SK-N-SH treated with all-trans-retinoic acid at 6 μM for 48 hours (cell line): ENCODE results near the gene B2M.

Experiments
- ATAC-seq: fragments of 200-7000 bp; cut with Tn5 transposase; 3 replicates; pipeline ENCODE4 v1.9.1; 2020; ENCODE audit warnings: mild to moderate bottlenecking, moderate library complexity
- ARNTL ChIP-seq: fragments of 450-650 bp; formaldehyde crosslinking; IDR thresholded peaks from 2 replicates; pipeline ENCODE4 v1.5.0; 2020; ENCODE audit warnings: low read depth, mild to moderate bottlenecking, moderate library complexity, borderline replicate concordance
- BACH2 ChIP-seq: fragments of 250-450 bp; sonication (Bioruptor Pico); IDR thresholded peaks from 2 replicates; pipeline ENCODE4 v1.9.0; 2021; ENCODE audit warnings: mild to moderate bottlenecking, borderline replicate concordance
- CREB5 ChIP-seq: fragments of 250-450 bp; sonication (Bioruptor Pico); IDR thresholded peaks from 2 replicates; pipeline ENCODE4 v1.5.1; 2020; ENCODE audit warnings: low read depth, mild to moderate bottlenecking, moderate library complexity
- CSDC2 ChIP-seq: fragments of 250-450 bp; sonication (Bioruptor Pico); IDR thresholded peaks from 2 replicates; pipeline ENCODE4 v1.5.0; 2020; ENCODE audit warnings: mild to moderate bottlenecking, moderate library complexity
- ESRRG ChIP-seq: fragments of 250-450 bp; sonication (Bioruptor Pico); IDR thresholded peaks from 2 replicates; pipeline ENCODE4 v1.6.1; 2021; ENCODE audit warnings: mild to moderate bottlenecking
- GLIS3 ChIP-seq: fragments of 250-450 bp; sonication (Bioruptor Pico); IDR thresholded peaks from 2 replicates; pipeline ENCODE4 v1.5.0; 2020; ENCODE audit warnings: mild to moderate bottlenecking, moderate library complexity
- ISL1 ChIP-seq: fragments of 250-450 bp; sonication (Bioruptor Pico); IDR thresholded peaks from 2 replicates; pipeline ENCODE4 v2.1.2; 2022; ENCODE audit warnings: mild to moderate bottlenecking, moderate library complexity
- OSR1 ChIP-seq: fragments of 250-450 bp; sonication (Bioruptor Pico); IDR thresholded peaks from 2 replicates; pipeline ENCODE4 v1.8.0; 2022; ENCODE audit warnings: moderate library complexity, mild to moderate bottlenecking, inconsistent platforms
- PPARA ChIP-seq: fragments of 250-450 bp; sonication (Bioruptor Pico); IDR thresholded peaks from 2 replicates; pipeline ENCODE4 v1.5.0; 2020; ENCODE audit warnings: mild to moderate bottlenecking, borderline replicate concordance
- RARB ChIP-seq: fragments of 250-450 bp; sonication (Bioruptor Pico); IDR thresholded peaks from 2 replicates; pipeline ENCODE4 v1.8.0; 2021; ENCODE audit warnings: mild to moderate bottlenecking, moderate library complexity
- SNAI2 ChIP-seq: fragments of 250-450 bp; sonication (Bioruptor Pico); IDR thresholded peaks from 2 replicates; pipeline ENCODE4 v1.5.0; 2020; ENCODE audit warnings: mild to moderate bottlenecking, moderate library complexity
- TOX ChIP-seq: fragments of 250-450 bp; sonication (Bioruptor Pico); IDR thresholded peaks from 2 replicates; pipeline ENCODE4 v1.8.0; 2021; ENCODE audit warnings: mild to moderate bottlenecking, moderate library complexity, borderline replicate concordance
- ZC3H10 ChIP-seq: fragments of 250-450 bp; sonication (Bioruptor Pico); IDR thresholded peaks from 2 replicates; pipeline ENCODE4 v1.5.1; 2021; ENCODE audit warnings: mild to moderate bottlenecking, moderate library complexity
- ZFP3 ChIP-seq: fragments of 250-450 bp; sonication (Bioruptor Pico); IDR thresholded peaks from 2 replicates; pipeline ENCODE4 v1.5.0; 2020; ENCODE audit warnings: mild to moderate bottlenecking, moderate library complexity
- ZFP30 ChIP-seq: fragments of 450-650 bp; formaldehyde crosslinking; IDR thresholded peaks from 2 replicates; pipeline ENCODE4 v1.5.0; 2022; ENCODE audit warnings: mild to moderate bottlenecking, moderate library complexity
- ZNF565 ChIP-seq: fragments of 450-650 bp; formaldehyde crosslinking; conservative IDR thresholded peaks from 2 replicates; pipeline ENCODE4 v1.5.0; 2020; ENCODE audit warnings: low read depth, mild to moderate bottlenecking, moderate library complexity
- ZNF70 ChIP-seq: fragments of 450-650 bp; formaldehyde crosslinking; IDR thresholded peaks from 2 replicates; pipeline ENCODE4 v1.5.0; 2020; ENCODE audit warnings: mild to moderate bottlenecking, moderate library complexity
- ZNF8 ChIP-seq: fragments of 450-650 bp; formaldehyde crosslinking; IDR thresholded peaks from 2 replicates; pipeline ENCODE4 v1.5.0; 2020; ENCODE audit warnings: mild to moderate bottlenecking, moderate library complexity
- TF ChIP-seq, protein P1 (sequence below): fragments of 250-450 bp; sonication (Bioruptor Pico); IDR thresholded peaks from 2 replicates; pipeline ENCODE4 v1.8.0; 2020; ENCODE audit warnings: mild to moderate bottlenecking, moderate library complexity, borderline replicate concordance
- TF ChIP-seq, protein P2 (sequence below): fragments of 250-450 bp; sonication (Bioruptor Pico); IDR thresholded peaks from 2 replicates; pipeline ENCODE4 v1.8.0; 2021; ENCODE audit warnings: low read depth, mild to moderate bottlenecking, moderate library complexity, borderline replicate concordance
- TF ChIP-seq, protein P3 (sequence below): fragments of 250-450 bp; sonication (Bioruptor Pico); IDR thresholded peaks from 2 replicates; pipeline ENCODE4 v1.5.0; 2020; ENCODE audit warnings: mild to moderate bottlenecking, moderate library complexity
- TF ChIP-seq, protein P4 (sequence below): fragments of 250-450 bp; sonication (Bioruptor Pico); IDR thresholded peaks from 2 replicates; pipeline ENCODE4 v1.5.1; 2021; ENCODE audit warnings: mild to moderate bottlenecking, moderate library complexity

Gene B2M

GRCh38 chr15:44711096-44711742, at the start of gene B2M, which contains the start of gene PATL2:
Gene B2M, plus strand, starts transcription at chr15:44711517. Its CDS starts 30 bp downstream, at chr15:44711547.
Gene PATL2, minus strand, starts transcription at chr15:44711323. Its CDS starts 34,833 bp downstream, at chr15:44676490.
- TF ChIP-seq GLIS3 (CRISPR knock-in tag) (no peak), ZFP3 (CRISPR knock-in tag) (no peak), SNAI2 (CRISPR knock-in tag) (no peak), TOX (CRISPR knock-in tag) (no peak), ZNF565 (CRISPR knock-in tag) (no peak), ESRRG (CRISPR knock-in tag) (no peak), BACH2 (CRISPR knock-in tag) (no peak), PPARA (CRISPR knock-in tag) (no peak), CSDC2 (no peak), ZNF70 (CRISPR knock-in tag) (no peak), ARNTL (CRISPR knock-in tag) (no peak), OSR1 (CRISPR knock-in tag) (no peak), ZNF8 (CRISPR knock-in tag) (no peak), ZFP30 (CRISPR knock-in tag) (no peak), ISL1 (CRISPR knock-in tag) (no peak)
- TF ChIP-seq, protein P1, sequence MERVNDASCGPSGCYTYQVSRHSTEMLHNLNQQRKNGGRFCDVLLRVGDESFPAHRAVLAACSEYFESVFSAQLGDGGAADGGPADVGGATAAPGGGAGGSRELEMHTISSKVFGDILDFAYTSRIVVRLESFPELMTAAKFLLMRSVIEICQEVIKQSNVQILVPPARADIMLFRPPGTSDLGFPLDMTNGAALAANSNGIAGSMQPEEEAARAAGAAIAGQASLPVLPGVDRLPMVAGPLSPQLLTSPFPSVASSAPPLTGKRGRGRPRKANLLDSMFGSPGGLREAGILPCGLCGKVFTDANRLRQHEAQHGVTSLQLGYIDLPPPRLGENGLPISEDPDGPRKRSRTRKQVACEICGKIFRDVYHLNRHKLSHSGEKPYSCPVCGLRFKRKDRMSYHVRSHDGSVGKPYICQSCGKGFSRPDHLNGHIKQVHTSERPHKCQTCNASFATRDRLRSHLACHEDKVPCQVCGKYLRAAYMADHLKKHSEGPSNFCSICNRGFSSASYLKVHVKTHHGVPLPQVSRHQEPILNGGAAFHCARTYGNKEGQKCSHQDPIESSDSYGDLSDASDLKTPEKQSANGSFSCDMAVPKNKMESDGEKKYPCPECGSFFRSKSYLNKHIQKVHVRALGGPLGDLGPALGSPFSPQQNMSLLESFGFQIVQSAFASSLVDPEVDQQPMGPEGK (CRISPR knock-in tag): no peak
- TF ChIP-seq, protein P2, sequence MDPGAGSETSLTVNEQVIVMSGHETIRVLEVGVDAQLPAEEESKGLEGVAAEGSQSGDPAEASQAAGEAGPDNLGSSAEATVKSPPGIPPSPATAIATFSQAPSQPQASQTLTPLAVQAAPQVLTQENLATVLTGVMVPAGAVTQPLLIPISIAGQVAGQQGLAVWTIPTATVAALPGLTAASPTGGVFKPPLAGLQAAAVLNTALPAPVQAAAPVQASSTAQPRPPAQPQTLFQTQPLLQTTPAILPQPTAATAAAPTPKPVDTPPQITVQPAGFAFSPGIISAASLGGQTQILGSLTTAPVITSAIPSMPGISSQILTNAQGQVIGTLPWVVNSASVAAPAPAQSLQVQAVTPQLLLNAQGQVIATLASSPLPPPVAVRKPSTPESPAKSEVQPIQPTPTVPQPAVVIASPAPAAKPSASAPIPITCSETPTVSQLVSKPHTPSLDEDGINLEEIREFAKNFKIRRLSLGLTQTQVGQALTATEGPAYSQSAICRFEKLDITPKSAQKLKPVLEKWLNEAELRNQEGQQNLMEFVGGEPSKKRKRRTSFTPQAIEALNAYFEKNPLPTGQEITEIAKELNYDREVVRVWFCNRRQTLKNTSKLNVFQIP (CRISPR knock-in tag): no peak
- TF ChIP-seq, protein P3, sequence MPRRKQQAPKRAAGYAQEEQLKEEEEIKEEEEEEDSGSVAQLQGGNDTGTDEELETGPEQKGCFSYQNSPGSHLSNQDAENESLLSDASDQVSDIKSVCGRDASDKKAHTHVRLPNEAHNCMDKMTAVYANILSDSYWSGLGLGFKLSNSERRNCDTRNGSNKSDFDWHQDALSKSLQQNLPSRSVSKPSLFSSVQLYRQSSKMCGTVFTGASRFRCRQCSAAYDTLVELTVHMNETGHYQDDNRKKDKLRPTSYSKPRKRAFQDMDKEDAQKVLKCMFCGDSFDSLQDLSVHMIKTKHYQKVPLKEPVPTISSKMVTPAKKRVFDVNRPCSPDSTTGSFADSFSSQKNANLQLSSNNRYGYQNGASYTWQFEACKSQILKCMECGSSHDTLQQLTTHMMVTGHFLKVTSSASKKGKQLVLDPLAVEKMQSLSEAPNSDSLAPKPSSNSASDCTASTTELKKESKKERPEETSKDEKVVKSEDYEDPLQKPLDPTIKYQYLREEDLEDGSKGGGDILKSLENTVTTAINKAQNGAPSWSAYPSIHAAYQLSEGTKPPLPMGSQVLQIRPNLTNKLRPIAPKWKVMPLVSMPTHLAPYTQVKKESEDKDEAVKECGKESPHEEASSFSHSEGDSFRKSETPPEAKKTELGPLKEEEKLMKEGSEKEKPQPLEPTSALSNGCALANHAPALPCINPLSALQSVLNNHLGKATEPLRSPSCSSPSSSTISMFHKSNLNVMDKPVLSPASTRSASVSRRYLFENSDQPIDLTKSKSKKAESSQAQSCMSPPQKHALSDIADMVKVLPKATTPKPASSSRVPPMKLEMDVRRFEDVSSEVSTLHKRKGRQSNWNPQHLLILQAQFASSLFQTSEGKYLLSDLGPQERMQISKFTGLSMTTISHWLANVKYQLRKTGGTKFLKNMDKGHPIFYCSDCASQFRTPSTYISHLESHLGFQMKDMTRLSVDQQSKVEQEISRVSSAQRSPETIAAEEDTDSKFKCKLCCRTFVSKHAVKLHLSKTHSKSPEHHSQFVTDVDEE (CRISPR knock-in tag): no peak
- TF ChIP-seq, protein P4, sequence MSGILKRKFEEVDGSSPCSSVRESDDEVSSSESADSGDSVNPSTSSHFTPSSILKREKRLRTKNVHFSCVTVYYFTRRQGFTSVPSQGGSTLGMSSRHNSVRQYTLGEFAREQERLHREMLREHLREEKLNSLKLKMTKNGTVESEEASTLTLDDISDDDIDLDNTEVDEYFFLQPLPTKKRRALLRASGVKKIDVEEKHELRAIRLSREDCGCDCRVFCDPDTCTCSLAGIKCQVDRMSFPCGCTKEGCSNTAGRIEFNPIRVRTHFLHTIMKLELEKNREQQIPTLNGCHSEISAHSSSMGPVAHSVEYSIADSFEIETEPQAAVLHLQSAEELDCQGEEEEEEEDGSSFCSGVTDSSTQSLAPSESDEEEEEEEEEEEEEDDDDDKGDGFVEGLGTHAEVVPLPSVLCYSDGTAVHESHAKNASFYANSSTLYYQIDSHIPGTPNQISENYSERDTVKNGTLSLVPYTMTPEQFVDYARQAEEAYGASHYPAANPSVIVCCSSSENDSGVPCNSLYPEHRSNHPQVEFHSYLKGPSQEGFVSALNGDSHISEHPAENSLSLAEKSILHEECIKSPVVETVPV: no peak
- TF ChIP-seq, all 23 proteins: peak for 0
- ATAC-seq: peak; percentile 92

DNA sequence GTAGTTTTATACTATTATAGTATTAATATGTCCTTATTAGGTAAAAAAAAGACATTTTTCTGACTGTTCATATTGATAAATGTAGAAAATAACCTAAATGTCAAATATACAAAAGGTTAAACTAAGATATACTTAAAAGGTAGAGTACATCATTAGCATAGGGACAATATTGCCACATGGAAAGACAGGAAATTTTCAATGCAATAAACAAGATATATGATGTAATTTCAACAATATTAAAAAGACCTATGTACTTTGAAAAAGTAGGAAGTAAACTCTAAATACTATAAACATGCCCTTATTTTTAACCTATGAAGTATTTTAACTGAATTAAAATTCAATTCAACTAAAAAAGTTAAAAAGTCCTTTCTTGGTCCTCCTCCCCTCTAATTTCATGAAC, 49.7 kb upstream of the B2M start:
- TF ChIP-seq RARB (CRISPR knock-in tag) (no peak), CREB5 (CRISPR knock-in tag) (no peak), ZFP30 (CRISPR knock-in tag) (no peak), GLIS3 (CRISPR knock-in tag) (no peak), ARNTL (CRISPR knock-in tag) (no peak), ESRRG (CRISPR knock-in tag) (no peak), ZNF565 (CRISPR knock-in tag) (no peak), ZNF70 (CRISPR knock-in tag) (no peak), OSR1 (CRISPR knock-in tag) (no peak), ZNF8 (CRISPR knock-in tag) (no peak), ZFP3 (CRISPR knock-in tag) (no peak), SNAI2 (CRISPR knock-in tag) (no peak), TOX (CRISPR knock-in tag) (no peak), CSDC2 (no peak), ZC3H10 (CRISPR knock-in tag) (no peak)
- TF ChIP-seq, protein P3 (CRISPR knock-in tag): no peak
- TF ChIP-seq, protein P4: no peak
- TF ChIP-seq, protein P1 (CRISPR knock-in tag): no peak
- no peak for ATAC-seq
